CD14-positive monocyte (primary cell): ENCODE data around the gene NTRK1. TPM values are rescaled to one million over a fixed set of nuclear protein-coding genes. Genes with fewer than 3 reads are reported as not detected.

Experiments used
- DNase-seq, 3 donors: peaks; one replicate each; pipeline ENCODE4 v3.0.0-alpha.2; 2011 to 2022
- H2AFZ ChIP-seq: 2 replicates; pipeline ENCODE4 v1.6.0; 2012; ENCODE audit warnings: mild to moderate bottlenecking, low read depth, low read length, inconsistent platforms; ENCODE audit not compliant: insufficient read depth, poor library complexity, severe bottlenecking
- H3K27ac ChIP-seq, 2 donors: 1 replicate in 1 of 2; 2 replicates in 1 of 2; pipeline ENCODE4 v1.5.1; 2012 to 2013; ENCODE audit warnings: low read length in 2 of 2, control low read depth in 1 of 2, inconsistent platforms in 1 of 2, low read depth in 1 of 2, mild to moderate bottlenecking in 1 of 2
- H3K27me3 ChIP-seq, 2 donors: one replicate each; pipeline versions ENCODE4 v1.6.0 to v1.6.1; 2011 to 2013; ENCODE audit warnings: low read length in 2 of 2; ENCODE audit not compliant: control insufficient read depth in 2 of 2, insufficient read depth in 2 of 2
- H3K36me3 ChIP-seq, 2 donors: replicated peaks in 1 of 2; 1 replicate in 1 of 2; 2 replicates in 1 of 2; pipeline versions ENCODE4 v1.5.1 to v1.6.1; 2012 to 2013; ENCODE audit warnings: low read length in 2 of 2, control low read depth in 1 of 2, inconsistent platforms in 1 of 2, mild to moderate bottlenecking in 1 of 2; ENCODE audit not compliant: insufficient read depth in 2 of 2, control insufficient read depth in 1 of 2
- H3K4me1 ChIP-seq, 2 donors: 1 replicate in 1 of 2; 2 replicates in 1 of 2; pipeline versions ENCODE4 v1.5.1 to v1.6.1; 2012 to 2013; ENCODE audit warnings: low read length in 2 of 2, control low read depth in 1 of 2, inconsistent platforms in 1 of 2, mild to moderate bottlenecking in 1 of 2, moderate library complexity in 1 of 2; ENCODE audit not compliant: insufficient read depth in 2 of 2, control insufficient read depth in 1 of 2
- H3K4me2 ChIP-seq: replicated peaks from 2 replicates; pipeline ENCODE3; 2012; ENCODE audit warnings: low read length, moderate library complexity, mild to moderate bottlenecking; ENCODE audit not compliant: poor library complexity, severe bottlenecking; ENCODE audit errors: extremely low read depth
- H3K4me3 ChIP-seq, 3 experiments: fragments of 200-600 bp in 1 of 3; sonication (generic) in 1 of 3; replicated peaks in 1 of 3; 1 replicate in 2 of 3; 2 replicates in 1 of 3; pipeline ENCODE4 v1.5.1; 2011 to 2013; ENCODE audit warnings: low read length in 3 of 3, mild to moderate bottlenecking in 3 of 3, control low read depth in 2 of 3, low read depth in 2 of 3, inconsistent platforms in 1 of 3, moderate library complexity in 1 of 3
- H3K79me2 ChIP-seq: 2 replicates; pipeline ENCODE4 v1.6.0; 2012; ENCODE audit warnings: mild to moderate bottlenecking, control low read depth, inconsistent platforms, low read length, moderate library complexity; ENCODE audit not compliant: insufficient read depth
- H3K9ac ChIP-seq: 2 replicates; pipeline ENCODE4 v1.6.0; 2017; ENCODE audit warnings: low read length, mild to moderate bottlenecking; ENCODE audit not compliant: insufficient read depth, poor library complexity, severe bottlenecking
- H3K9me3 ChIP-seq, 2 donors: replicated peaks in 1 of 2; 1 replicate in 1 of 2; 2 replicates in 1 of 2; pipeline versions ENCODE4 v1.5.1 to v1.6.1; 2012 to 2013; ENCODE audit warnings: low read length in 2 of 2, control low read depth in 1 of 2; ENCODE audit not compliant: control insufficient read depth in 1 of 2, insufficient read depth in 1 of 2
- H4K20me1 ChIP-seq: 2 replicates; pipeline ENCODE4 v1.6.0; 2012; ENCODE audit warnings: mild to moderate bottlenecking, low read length, control low read depth, moderate library complexity; ENCODE audit not compliant: insufficient read depth
- H3K27ac Mint-ChIP-seq, 7 donors: one replicate each; pipeline ENCODE4 v1.8.0; 2020; ENCODE audit warnings: mild to moderate bottlenecking in 7 of 7, mixed read lengths in 7 of 7, moderate library complexity in 6 of 7, inconsistent platforms in 2 of 7
- H3K27me3 Mint-ChIP-seq, 3 donors: one replicate each; pipeline ENCODE4 v1.8.0; 2021 to 2022; ENCODE audit warnings: low read depth in 3 of 3, mild to moderate bottlenecking in 3 of 3, mixed read lengths in 3 of 3, moderate library complexity in 3 of 3, inconsistent platforms in 1 of 3
- H3K36me3 Mint-ChIP-seq, 2 donors: one replicate each; pipeline ENCODE4 v1.8.0; 2020; ENCODE audit warnings: mixed read lengths in 2 of 2, inconsistent platforms in 1 of 2, mild to moderate bottlenecking in 1 of 2
- H3K4me1 Mint-ChIP-seq: one replicate; pipeline ENCODE4 v1.8.0; 2020; ENCODE audit warnings: mild to moderate bottlenecking, mixed read lengths
- H3K4me3 Mint-ChIP-seq, 2 donors: one replicate each; pipeline ENCODE4 v1.8.0; 2020; ENCODE audit warnings: mild to moderate bottlenecking in 2 of 2, mixed read lengths in 2 of 2, moderate library complexity in 1 of 2
- H3K9me3 Mint-ChIP-seq, 7 donors: one replicate each; pipeline ENCODE4 v1.8.0; 2020 to 2022; ENCODE audit warnings: mixed read lengths in 7 of 7, mild to moderate bottlenecking in 6 of 7, moderate library complexity in 6 of 7, inconsistent platforms in 2 of 7
- CTCF ChIP-seq: fragments of 200-600 bp; IDR thresholded peaks from one replicate; pipeline ENCODE4 v1.8.0; 2022; ENCODE audit warnings: antibody characterized with exemption, mild to moderate bottlenecking
- WGBS: methylation state at CpG from one replicate; pipeline ENCODE4 v1.1.5; 2013; ENCODE audit warnings: missing lambda C conversion rate; ENCODE audit not compliant: insufficient coverage; 5-methylcytosine and 5-hydroxymethylcytosine counted together
- intact Hi-C, 2 donors: fragments of 100-400 bp; cut with micrococcal nuclease; formaldehyde crosslinking; loops; one replicate each; pipeline versions ENCODE4 v1.15.0 to v1.15.1; 2023
- polyA plus RNA-seq, 3 donors: library from polyadenylated mRNA; depleted of rRNA in 1 of 3; unstranded in 2 of 3; stranded (reverse) in 1 of 3; fragments of 300-500 nt in 2 of 3; fragments of >200 nt in 1 of 3; fragmentation: Illumina TruSeq in 2 of 3; gene quantifications; 1 replicate in 2 of 3; 2 replicates in 1 of 3; pipeline ENCODE4 v1.2.3, GENCODE V29; 2012 to 2021

NTRK1 gene
- polyA plus RNA-seq, 3 donors: 0.03 TPM; not detected in 2

- no peak overlapping the region for H3K4me3 ChIP-seq
- peaks cover 0 to 7% of the 10 kb centered on the region in 2 donors for H3K27me3 ChIP-seq
- H3K27ac Mint-ChIP-seq: peak overlapping the region in 1 of 7 donors; percentile 37
- TF ChIP-seq CTCF: no peak
- H3K27me3 Mint-ChIP-seq: peaks cover 20 to 39% (median 22%) of the 10 kb centered on the region in 3 donors
- H3K4me1 ChIP-seq: no peaks in the 10 kb centered on the region
- no peaks in the 10 kb centered on the region for H3K79me2 ChIP-seq
- no peaks in the 10 kb centered on the region for H3K4me1 Mint-ChIP-seq
- no peaks in the 10 kb centered on the region for H3K36me3 Mint-ChIP-seq
- no peak overlapping the region for H3K9ac ChIP-seq
- no peaks in the 10 kb centered on the region for H3K9me3 Mint-ChIP-seq
- H3K4me3 Mint-ChIP-seq: no peak overlapping the region
- H3K4me2 ChIP-seq: no peak overlapping the region
- H3K27ac ChIP-seq: no peak overlapping the region
- no peaks in the 10 kb centered on the region for H3K36me3 ChIP-seq
- no peak for DNase-seq
- no peaks in the 10 kb centered on the region for H4K20me1 ChIP-seq
- no peak overlapping the region for H2AFZ ChIP-seq
- whole genome bisulfite sequencing: 80% methylated on average over 9 of the region's 10 CpGs
- intact Hi-C loops: loop anchor here in 1 of 2 donors (10.0 kb wide), 1 partner anchor 186 kb away; no protein-coding TSS in a partner anchor
- no peaks in the 10 kb centered on the region for H3K9me3 ChIP-seq
Measured at GRCh38 chr1:156881101-156881500, 20.4 kb downstream of the NTRK1 start.

GRCh38 chr1:156881663-156882062 is 21.0 kb downstream of the NTRK1 start:
- no peak for DNase-seq
- no peak overlapping the region for H2AFZ ChIP-seq
- WGBS: no CpG with 5 or more reads among the region's 4 CpGs
- Mint-ChIP-seq H3K27me3 (peaks cover 23 to 44% (median 24%) of the 10 kb centered on the region in 3 donors), H3K4me1 (no peaks in the 10 kb centered on the region), H3K36me3 (no peaks in the 10 kb centered on the region), H3K27ac (no peak overlapping the region), H3K4me3 (no peak overlapping the region), H3K9me3 (no peaks in the 10 kb centered on the region)
- H3K4me1 ChIP-seq: no peaks in the 10 kb centered on the region
- TF ChIP-seq CTCF: no peak
- H3K4me3 ChIP-seq: no peak overlapping the region
- no peaks in the 10 kb centered on the region for H3K79me2 ChIP-seq
- H3K36me3 ChIP-seq: no peaks in the 10 kb centered on the region
- no peaks in the 10 kb centered on the region for H4K20me1 ChIP-seq
- intact Hi-C loops: loop anchor here in 1 of 2 donors (10.0 kb wide), 1 partner anchor 187 kb away; no protein-coding TSS in a partner anchor
- no peak overlapping the region for H3K9ac ChIP-seq
- H3K9me3 ChIP-seq: no peaks in the 10 kb centered on the region
- no peak overlapping the region for H3K27ac ChIP-seq
- peaks cover 0 to 3% of the 10 kb centered on the region in 2 donors for H3K27me3 ChIP-seq
- no peak overlapping the region for H3K4me2 ChIP-seq
